Endothelial cell of umbilical vein (primary cell): ENCODE measurements around the gene HAVCR2. TPM values are rescaled to one million over a fixed set of nuclear protein-coding genes. Genes with fewer than 3 reads are reported as not detected.

Experiments
- BruUV-seq: library from RNA; stranded (reverse); fragments of 400-500 nt; replicated peaks from 2 replicates; lab custom pipeline; 2021; lab: Mats Ljungman, UMichigan
- CTCF ChIA-PET: fragments of 300-600, 350-600 bp; sonication (Branson Sonifier 250); formaldehyde crosslinking; loops from one replicate; lab custom pipeline; 2021; ENCODE audit warnings: antibody characterized with exemption, inconsistent platforms; lab: Charles Lee
- POLR2A ChIA-PET: fragments of 300-600, 350-600 bp; sonication (Branson Sonifier 250); formaldehyde crosslinking; loops from one replicate; lab custom pipeline; 2021; ENCODE audit warnings: antibody characterized with exemption, inconsistent platforms; lab: Charles Lee
- DNase-seq: peaks from one replicate; pipeline ENCODE4 v3.0.0-alpha.2; 2011; ENCODE audit warnings: low read depth, low spot score
- FAIRE-seq: peaks from 2 replicates; lab custom pipeline; 2011; peaks lifted over from hg19 to GRCh38; lab: Jason Lieb, UNC
- H2AFZ ChIP-seq: 2 replicates; pipeline ENCODE4 v1.6.0; 2012; ENCODE audit warnings: low read depth, low read length, control low read depth, inconsistent platforms
- H3K27ac ChIP-seq: 2 replicates; pipeline ENCODE4 v1.5.1; 2011; ENCODE audit warnings: low read depth, mild to moderate bottlenecking, control low read depth, low read length, moderate library complexity; ENCODE audit not compliant: insufficient read depth
- H3K27me3 ChIP-seq, 2 experiments: 2 replicates each; pipeline versions ENCODE4 v1.6.0 to v1.6.1; 2011; ENCODE audit warnings: low read length in 2 of 2, mixed read lengths in 1 of 2; ENCODE audit not compliant: control insufficient read depth in 2 of 2, insufficient read depth in 2 of 2
- H3K36me3 ChIP-seq, 2 experiments: 2 replicates in 1 of 2; 3 replicates in 1 of 2; pipeline ENCODE4 v1.5.1; 2011; ENCODE audit warnings: low read length in 2 of 2, mild to moderate bottlenecking in 1 of 2, moderate library complexity in 1 of 2; ENCODE audit not compliant: control insufficient read depth in 2 of 2, insufficient read depth in 2 of 2; ENCODE audit errors: extremely low read depth in 1 of 2
- H3K4me1 ChIP-seq: 3 replicates; pipeline ENCODE4 v1.5.1; 2011; ENCODE audit warnings: mild to moderate bottlenecking, low read length; ENCODE audit not compliant: control insufficient read depth, insufficient read depth; ENCODE audit errors: extremely low read depth
- H3K4me2 ChIP-seq: 2 replicates; pipeline ENCODE4 v1.6.1; 2011; ENCODE audit warnings: low read length, control low read depth, mixed read lengths; ENCODE audit not compliant: insufficient read depth
- H3K4me3 ChIP-seq, 3 experiments: fragments of 200-600 bp in 1 of 3; sonication (generic), shearing (Covaris generic) in 1 of 3; replicated peaks in 1 of 3; 2 replicates each; pipeline ENCODE4 v1.5.1; 2011 to 2016; ENCODE audit warnings: control low read depth in 3 of 3, low read length in 3 of 3, mild to moderate bottlenecking in 2 of 3, inconsistent platforms in 1 of 3, low read depth in 1 of 3, moderate library complexity in 1 of 3; ENCODE audit not compliant: insufficient read depth in 1 of 3
- H3K79me2 ChIP-seq: 2 replicates; pipeline ENCODE4 v1.6.0; 2012; ENCODE audit warnings: low read length, inconsistent platforms; ENCODE audit not compliant: control insufficient read depth, insufficient read depth
- H3K9ac ChIP-seq: replicated peaks from 2 replicates; pipeline ENCODE3; 2011; ENCODE audit warnings: low read length, control low read depth; ENCODE audit not compliant: insufficient read depth; ENCODE audit errors: extremely low read depth
- H3K9me1 ChIP-seq: replicated peaks from 3 replicates; pipeline ENCODE4 v1.6.0; 2011; ENCODE audit warnings: mild to moderate bottlenecking, low read length; ENCODE audit not compliant: control insufficient read depth, insufficient read depth; ENCODE audit errors: extremely low read depth
- H3K9me3 ChIP-seq: replicated peaks from 2 replicates; pipeline ENCODE4 v1.5.1; 2012; ENCODE audit warnings: low read length, inconsistent platforms; ENCODE audit not compliant: control insufficient read depth, insufficient read depth
- H4K20me1 ChIP-seq: replicated peaks from 2 replicates; pipeline ENCODE3; 2011; ENCODE audit warnings: mild to moderate bottlenecking, low read length; ENCODE audit not compliant: control insufficient read depth, insufficient read depth; ENCODE audit errors: extremely low read depth
- CTCF ChIP-seq, 2 donors: IDR thresholded peaks; 1 replicate in 1 of 2; 2 replicates in 1 of 2; pipeline ENCODE4 v1.5.1; 2011; ENCODE audit warnings: low read length in 2 of 2, mild to moderate bottlenecking in 2 of 2, moderate library complexity in 2 of 2, control low read depth in 1 of 2, inconsistent platforms in 1 of 2, low read depth in 1 of 2; ENCODE audit not compliant: insufficient read depth in 1 of 2; ENCODE audit errors: extremely low read depth in 1 of 2
- EZH2 ChIP-seq: IDR thresholded peaks from 2 replicates; pipeline ENCODE4 v1.6.1; 2012; ENCODE audit warnings: borderline replicate concordance, low read depth, mild to moderate bottlenecking, moderate library complexity, low read length, inconsistent platforms; ENCODE audit not compliant: severe bottlenecking
- FOS ChIP-seq: IDR thresholded peaks from 2 replicates; pipeline ENCODE4 v1.6.1; 2011; ENCODE audit warnings: mild to moderate bottlenecking, low read length, moderate library complexity, borderline replicate concordance; ENCODE audit not compliant: insufficient read depth
- GATA2 ChIP-seq: IDR thresholded peaks from 2 replicates; pipeline ENCODE4 v1.7.0; 2011; ENCODE audit warnings: low read depth, mild to moderate bottlenecking, moderate library complexity, mixed read lengths, low read length; ENCODE audit not compliant: insufficient read length, insufficient read depth
- JUN ChIP-seq: IDR thresholded peaks from 2 replicates; pipeline ENCODE4 v1.6.1; 2011; ENCODE audit warnings: borderline replicate concordance, low read depth; ENCODE audit not compliant: insufficient read length, insufficient read depth
- MAX ChIP-seq: IDR thresholded peaks from 2 replicates; pipeline ENCODE4 v1.6.1; 2011; ENCODE audit not compliant: insufficient read depth, insufficient read length
- MYC ChIP-seq: IDR thresholded peaks from one replicate; pipeline ENCODE4 v1.6.1; 2011; ENCODE audit warnings: mild to moderate bottlenecking, low read depth, low read length
- POLR2A ChIP-seq: IDR thresholded peaks from 2 replicates; pipeline ENCODE4 v1.6.1; 2012; ENCODE audit warnings: low read depth, mild to moderate bottlenecking, control low read depth, low read length
- POLR2AphosphoS5 ChIP-seq: IDR thresholded peaks from 2 replicates; pipeline ENCODE4 v1.6.1; 2012; ENCODE audit warnings: low read depth, mild to moderate bottlenecking, control low read depth, low read length, moderate library complexity; ENCODE audit not compliant: insufficient read depth
- dilution Hi-C: fragments of 300-500 bp; cut with MboI; formaldehyde crosslinking; loops from one replicate; pipeline ENCODE4 v1.15.0; 2019; ENCODE audit warnings: low sequenced_read_pairs; ENCODE audit not compliant: extremely low pct_ligation_motif_present
- intact Hi-C: fragments of 100-400 bp; cut with micrococcal nuclease; formaldehyde crosslinking; loops from one replicate; pipeline ENCODE4 v1.10.0; 2022
- polyA plus RNA-seq, 4 experiments: library from polyadenylated mRNA; depleted of rRNA in 3 of 4; stranded (reverse) in 3 of 4; unstranded in 1 of 4; fragments of >200 nt; gene quantifications; 2 replicates each; pipeline versions ENCODE4 v1.2.1 to v1.2.3, GENCODE V29; 2011 to 2012; ENCODE audit warnings: missing spikeins in 1 of 4
- total RNA-seq: library from RNA; stranded (reverse); gene quantifications from 2 replicates; pipeline ENCODE4 v1.2.3, GENCODE V29; 2021

Gene HAVCR2
- total and polyA plus RNA-seq, 2 donors (not counting 3 experiments of a cell fraction or from before 2014, with no cell fraction given): not detected

GRCh38 chr5:157121709-157122108, 12.9 kb upstream of the HAVCR2 start:
- H3K79me2 ChIP-seq: no peaks in the 10 kb centered on the region
- H3K4me1 ChIP-seq: no peaks in the 10 kb centered on the region
- no peak for DNase-seq
- H3K36me3 ChIP-seq: no peaks in the 10 kb centered on the region
- no peak overlapping the region for H3K9ac ChIP-seq
- H3K4me2 ChIP-seq: no peak overlapping the region
- CTCF ChIA-PET: interaction anchor here (0.7 to 1.2 kb wide), 3 partner anchors 10 to 27 kb away, joined by 3 read pairs; no protein-coding TSS in a partner anchor
- no peaks in the 10 kb centered on the region for H3K9me1 ChIP-seq
- H4K20me1 ChIP-seq: no peaks in the 10 kb centered on the region
- no peak overlapping the region for H3K4me3 ChIP-seq
- H3K27ac ChIP-seq: no peak overlapping the region
- H3K27me3 ChIP-seq: no peaks in the 10 kb centered on the region
- dilution Hi-C loops: no loop called here
- intact Hi-C loops: no loop called here
- FAIRE-seq: no peak
- POLR2A ChIA-PET: no interaction called here
- no peaks in the 10 kb centered on the region for H3K9me3 ChIP-seq
- TF ChIP-seq GATA2 (no peak), MYC (no peak), FOS (no peak), POLR2AphosphoS5 (no peak), POLR2A (no peak), CTCF (IDR thresholded peaks at IDR 0.05; ENCODE audit: extremely low read depth in 1 of 2, insufficient read depth in 1 of 2, low read depth in 1 of 2, low read length in 2 of 2) (no peak), MAX (no peak), EZH2 (no peak), JUN (no peak)
- no peak overlapping the region for H2AFZ ChIP-seq
- no TSS peak for BruUV-seq
